T47D (cell line): Measurements from ENCODE around the gene UBQLN4.

Source experiments
- DNase-seq, 2 experiments: peaks; one replicate each; pipeline versions ENCODE4 v3.0.0 to v3.0.0-alpha.2; 2011 to 2012; ENCODE audit warnings: low read depth in 1 of 2, low spot score in 1 of 2
- JUND ChIP-seq: IDR thresholded peaks from 2 replicates; pipeline ENCODE4 v1.6.1; 2012; ENCODE audit warnings: low read depth
- in situ Hi-C: cut with HindIII; loops from 2 replicates; pipeline ENCODE4 v1.10.0; 2016; ENCODE audit warnings: low sequenced_read_pairs, low pct_unique_long_range_greater_than_20kb

The UBQLN4 gene

GRCh38 chr1:155990005-155990739 is 63.4 kb downstream of the UBQLN4 start:
- DNase-seq, result no peak
- no peak for TF ChIP-seq JUND
- in situ Hi-C loops, result no loop called here

DNA sequence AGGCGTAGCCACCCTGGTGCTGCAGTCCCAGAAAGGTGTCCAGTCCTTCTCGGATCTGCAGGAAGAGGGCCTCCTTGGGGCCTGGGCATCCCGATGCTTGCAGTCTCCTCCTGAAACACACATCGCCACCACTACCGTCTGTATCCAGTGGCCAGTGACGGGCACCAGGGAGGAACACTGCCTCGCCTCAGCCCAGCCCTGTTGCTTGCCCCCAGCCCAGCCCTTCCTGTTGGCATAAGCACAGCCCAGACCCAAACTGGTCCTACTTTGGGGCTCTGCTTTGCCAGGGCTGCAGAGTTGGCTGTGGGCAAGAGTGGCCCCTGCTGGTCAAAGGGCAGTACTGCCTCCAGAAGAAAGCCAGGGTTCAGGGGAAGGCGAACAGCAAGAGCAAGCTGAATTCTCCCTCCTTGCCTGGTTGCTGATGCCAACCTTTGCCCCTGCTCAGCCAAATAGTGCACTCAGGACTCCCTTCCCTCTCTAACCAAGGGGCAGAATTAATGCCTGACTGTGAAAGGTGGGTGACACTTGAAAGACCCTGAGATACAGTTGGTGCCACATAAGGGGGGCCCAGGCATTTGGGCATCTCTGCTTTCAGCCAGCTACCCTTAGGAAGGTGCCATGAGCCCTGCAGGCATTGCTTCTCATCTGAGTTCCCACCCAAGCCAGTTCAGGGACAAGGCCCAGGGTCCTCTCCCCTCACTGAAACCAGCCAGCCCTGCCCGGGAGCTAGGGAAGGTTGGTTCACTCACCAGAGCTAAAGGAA is 64.2 kb downstream of the UBQLN4 start:
- in situ Hi-C loops, result no loop called here
- peak in 1 of 2 experiments; percentile 83 for DNase-seq
- TF ChIP-seq JUND, result no peak
